IMR-90 (cell line): ENCODE measurements around the gene TXLNA. TPM values are rescaled to one million over a fixed set of nuclear protein-coding genes. Genes with fewer than 3 reads are reported as not detected.

Experiments
- ATAC-seq: fragments of 200-7000 bp; cut with Tn5 transposase; 2 replicates; pipeline ENCODE4 v1.9.1; 2020; ENCODE audit warnings: low read depth, mild to moderate bottlenecking, moderate library complexity
- BruUV-seq: library from RNA; stranded (reverse); fragments of 400-500 nt; replicated peaks from 2 replicates; lab custom pipeline; 2021; lab: Mats Ljungman, UMichigan
- CTCF ChIA-PET: fragments of 300-600 bp; formaldehyde crosslinking; extraction: SDS; loops from one replicate; lab custom pipeline; 2021; ENCODE audit warnings: antibody characterized with exemption; lab: Yijun Ruan, JAX
- POLR2A ChIA-PET: fragments of 300-600 bp; sonication (Branson Sonifier 250); formaldehyde crosslinking; loops from one replicate; lab custom pipeline; 2022; ENCODE audit warnings: antibody characterized with exemption; ENCODE audit not compliant: unreplicated experiment; lab: Charles Lee
- DNase-seq: peaks from one replicate; pipeline ENCODE4 v3.0.0; 2013
- H2AFZ ChIP-seq: replicated peaks from 2 replicates; pipeline ENCODE3; 2013; ENCODE audit warnings: low read length, mild to moderate bottlenecking; ENCODE audit not compliant: poor library complexity
- H2AK5ac ChIP-seq: 2 replicates; pipeline ENCODE4 v1.6.1; 2013; ENCODE audit warnings: low read depth, low read length, inconsistent platforms
- H2AK9ac ChIP-seq: replicated peaks from 2 replicates; pipeline ENCODE3; 2013; ENCODE audit warnings: mild to moderate bottlenecking, low read depth, low read length, moderate library complexity; ENCODE audit not compliant: poor library complexity
- H2BK120ac ChIP-seq: 2 replicates; pipeline ENCODE4 v1.6.1; 2013; ENCODE audit warnings: low read depth, low read length, inconsistent platforms
- H2BK15ac ChIP-seq: 3 replicates; pipeline ENCODE4 v1.6.1; 2013; ENCODE audit warnings: low read depth, low read length, inconsistent platforms
- H2BK20ac ChIP-seq: 2 replicates; pipeline ENCODE4 v1.6.1; 2013; ENCODE audit warnings: low read depth, mild to moderate bottlenecking, inconsistent platforms, low read length, moderate library complexity
- H2BK5ac ChIP-seq: 2 replicates; pipeline ENCODE4 v1.6.1; 2013; ENCODE audit warnings: mild to moderate bottlenecking, low read depth, low read length, inconsistent platforms; ENCODE audit not compliant: poor library complexity, severe bottlenecking
- H3K14ac ChIP-seq: replicated peaks from 2 replicates; pipeline ENCODE4 v1.6.1; 2013; ENCODE audit warnings: low read depth, low read length, inconsistent platforms
- H3K18ac ChIP-seq: 2 replicates; pipeline ENCODE4 v1.6.1; 2013; ENCODE audit warnings: low read depth, low read length, control low read depth
- H3K23ac ChIP-seq: 2 replicates; pipeline ENCODE4 v1.6.1; 2013; ENCODE audit warnings: low read depth, low read length, inconsistent platforms
- H3K27ac ChIP-seq: 2 replicates; pipeline ENCODE4 v1.5.1; 2013; ENCODE audit warnings: mild to moderate bottlenecking, control low read depth, low read length; ENCODE audit not compliant: insufficient read depth
- H3K27me3 ChIP-seq: 2 replicates; pipeline ENCODE4 v1.6.1; 2013; ENCODE audit warnings: low read length; ENCODE audit not compliant: control insufficient read depth, insufficient read depth
- H3K36me3 ChIP-seq: 2 replicates; pipeline ENCODE4 v1.6.1; 2013; ENCODE audit warnings: low read length, mixed read lengths; ENCODE audit not compliant: control insufficient read depth, insufficient read depth
- H3K4ac ChIP-seq: 2 replicates; pipeline ENCODE4 v1.6.1; 2013; ENCODE audit warnings: low read depth, low read length, inconsistent platforms
- H3K4me1 ChIP-seq: 2 replicates; pipeline ENCODE4 v1.6.1; 2013; ENCODE audit warnings: low read length, mixed read lengths; ENCODE audit not compliant: control insufficient read depth, insufficient read depth
- H3K4me2 ChIP-seq: 2 replicates; pipeline ENCODE4 v1.6.1; 2013; ENCODE audit warnings: low read depth, mild to moderate bottlenecking, control low read depth, low read length, moderate library complexity
- H3K4me3 ChIP-seq: 2 replicates; pipeline ENCODE4 v1.5.1; 2013; ENCODE audit warnings: low read depth, mild to moderate bottlenecking, control low read depth, low read length, moderate library complexity; ENCODE audit not compliant: insufficient read depth
- H3K56ac ChIP-seq: 2 replicates; pipeline ENCODE4 v1.6.1; 2013; ENCODE audit warnings: low read length, inconsistent platforms; ENCODE audit not compliant: insufficient read depth; ENCODE audit errors: extremely low read depth
- H3K79me1 ChIP-seq, 2 experiments: 2 replicates each; pipeline ENCODE4 v1.6.1; 2013; ENCODE audit warnings: low read length in 2 of 2, inconsistent platforms in 1 of 2, low read depth in 1 of 2
- H3K9ac ChIP-seq: 2 replicates; pipeline ENCODE4 v1.6.1; 2013; ENCODE audit warnings: low read depth, low read length, control low read depth
- H3K9me1 ChIP-seq: 2 replicates; pipeline ENCODE4 v1.6.1; 2013; ENCODE audit warnings: low read length, inconsistent platforms; ENCODE audit not compliant: insufficient read depth
- H3K9me3 ChIP-seq: 2 replicates; pipeline ENCODE4 v1.6.1; 2013; ENCODE audit warnings: low read length; ENCODE audit not compliant: control insufficient read depth, insufficient read depth
- H4K20me1 ChIP-seq: 2 replicates; pipeline ENCODE4 v1.6.1; 2013; ENCODE audit warnings: low read length, inconsistent platforms; ENCODE audit not compliant: insufficient read depth
- H4K5ac ChIP-seq: 2 replicates; pipeline ENCODE4 v1.6.1; 2013; ENCODE audit warnings: mild to moderate bottlenecking, low read depth, low read length, control low read depth
- H4K8ac ChIP-seq, 2 experiments: 2 replicates each; pipeline ENCODE4 v1.6.1; 2013; ENCODE audit warnings: low read depth in 2 of 2, low read length in 2 of 2, control low read depth in 1 of 2, inconsistent platforms in 1 of 2
- H4K91ac ChIP-seq: 2 replicates; pipeline ENCODE4 v1.6.1; 2013; ENCODE audit warnings: low read depth, low read length, inconsistent platforms; ENCODE audit not compliant: insufficient read depth
- MAZ ChIP-seq: IDR thresholded peaks from 2 replicates; pipeline ENCODE4 v1.6.1; 2012; ENCODE audit warnings: low read depth, mild to moderate bottlenecking, low read length, improper control_type of control experiment, moderate library complexity, borderline replicate concordance
- RCOR1 ChIP-seq: IDR thresholded peaks from 2 replicates; pipeline ENCODE4 v1.6.1; 2012; ENCODE audit warnings: mild to moderate bottlenecking, low read length, improper control_type of control experiment; ENCODE audit not compliant: insufficient replicate concordance
- WGBS, 2 experiments: methylation state at CpG; one replicate each; pipeline versions ENCODE4 v1.1.5 to v1.1.7; 2013; ENCODE audit warnings: missing lambda C conversion rate in 2 of 2; ENCODE audit not compliant: insufficient read length in 1 of 2; ENCODE audit errors: extremely low coverage in 2 of 2; 5-methylcytosine and 5-hydroxymethylcytosine counted together
- dilution Hi-C: fragments of 300-500 bp; cut with HindIII; formaldehyde crosslinking; loops from one replicate; pipeline ENCODE4 v1.14.3; 2018; ENCODE audit warnings: low sequenced_read_pairs; ENCODE audit not compliant: unreplicated experiment
- in situ Hi-C: fragments of 300-500 bp; cut with MboI; formaldehyde crosslinking; loops from 3 replicates; pipeline ENCODE4 v1.14.3; 2019; ENCODE audit warnings: low sequenced_read_pairs, inconsistent platforms, mixed read lengths
- intact Hi-C: fragments of 100-400 bp; cut with micrococcal nuclease; formaldehyde crosslinking; loops from 2 replicates; pipeline ENCODE4 v1.10.0; 2022
- polyA plus RNA-seq, 3 experiments: library from polyadenylated mRNA; depleted of rRNA; stranded (reverse); fragments of >200 nt; gene quantifications; 2 replicates each; pipeline ENCODE4 v1.2.3, GENCODE V29; 2012; ENCODE audit warnings: low replicate concordance in 1 of 3
- total RNA-seq: library from RNA; depleted of rRNA; stranded (reverse); fragments of >200 nt; gene quantifications from 2 replicates; pipeline ENCODE4 v1.2.3, GENCODE V29; 2012

TXLNA gene
- total and polyA plus RNA-seq, 2 of the 4 experiments (the other 2 are of a cell fraction) = 47.6 to 102 TPM

- intact Hi-C loops = loop anchor here (2.0 kb wide), 2 partner anchors 73 to 109 kb away; partner anchors contain the start of genes KPNA6 and TMEM39B
- Histone ChIP-seq H3K9ac (peak overlapping the region; percentile 97), H3K36me3 (peaks cover 36% of the 10 kb centered on the region), H4K20me1 (peaks cover 28% of the 10 kb centered on the region), H3K4me1 (peaks cover 25% of the 10 kb centered on the region), H3K4me2 (peak overlapping the region; percentile 90), H2AK5ac (peak overlapping the region; percentile 1; the same call in 1 of the 2 replicates), H3K27ac (peak overlapping the region; percentile 85), H3K9me3 (no peaks in the 10 kb centered on the region), H3K4me3 (peak overlapping the region; percentile 49), H3K79me1 (peaks cover 15 to 60% of the 10 kb centered on the region in 2 experiments), H3K14ac (peak overlapping the region; percentile 63; the same call in 1 of the 2 replicates), H3K18ac (peak overlapping the region; percentile 8), H4K8ac (peak overlapping the region in 1 of 2 experiments; percentile 18; a peak in 1 of 4 replicates), H4K91ac (0 out of 2 replicates have a peak overlapping the region, but pooled peaks have one; percentile 11), H2BK15ac (no peak overlapping the region), H2BK20ac (no peak overlapping the region), H2AFZ (no peak overlapping the region), H3K23ac (peak overlapping the region; percentile 7), H3K4ac (peak overlapping the region; percentile 12; the same call in 1 of the 2 replicates), H2BK120ac (no peak overlapping the region), H3K56ac (peak overlapping the region; percentile 36; the same call in 1 of the 2 replicates), H3K9me1 (peaks cover 15% of the 10 kb centered on the region), H2AK9ac (peak overlapping the region; percentile 74), H2BK5ac (peak overlapping the region; percentile 90), H3K27me3 (no peaks in the 10 kb centered on the region), H4K5ac (peak overlapping the region; percentile 12; the same call in 1 of the 2 replicates)
- DNase-seq (no peak), ATAC-seq (no peak)
- BruUV-seq = no TSS peak
- WGBS, 2 experiments = 80% methylated on average over 1 of the region's 5 CpGs; no CpG with 5 or more reads in 1 of the 2 experiments
- ChIA-PET CTCF (interaction anchor here (0.8 kb wide), 1 partner anchor 100 kb away, joined by 3 read pairs; no protein-coding TSS in a partner anchor), POLR2A (interaction anchor here (0.6 kb wide), 2 partner anchors 35 to 74 kb away, joined by 3 to 9 read pairs; partner anchors contain the start of gene KPNA6)
- TF ChIP-seq MAZ (no peak), RCOR1 (no peak)
- dilution Hi-C loops = no loop called here
- in situ Hi-C loops = no loop called here
These were observed 2.1 kb downstream of the TXLNA start for GRCh38 chr1:32181563-32181962.
